Panc1 (cell line): ENCODE data around the gene TBCK.

Experiments used
- POLR2AphosphoS5 ChIP-seq: IDR thresholded peaks from 2 replicates; pipeline ENCODE4 v1.6.1; 2012; ENCODE audit warnings: mild to moderate bottlenecking, low read depth, low read length, moderate library complexity
- REST ChIP-seq, 2 experiments: IDR thresholded peaks; 2 replicates each; pipeline ENCODE4 v1.6.1; 2011 to 2012; ENCODE audit warnings: low read depth in 2 of 2, control low read depth in 1 of 2, low read length in 1 of 2, mild to moderate bottlenecking in 1 of 2, moderate library complexity in 1 of 2; ENCODE audit not compliant: insufficient read depth in 1 of 2
- SIN3A ChIP-seq: IDR thresholded peaks from 2 replicates; pipeline ENCODE4 v1.6.1; 2012; ENCODE audit warnings: low read depth, mild to moderate bottlenecking, low read length, moderate library complexity, borderline replicate concordance; ENCODE audit not compliant: insufficient read depth
- TCF7L2 ChIP-seq: IDR thresholded peaks from 2 replicates; pipeline ENCODE4 v1.6.1; 2011; ENCODE audit warnings: mild to moderate bottlenecking, low read depth, low read length, inconsistent platforms
- TF ChIP-seq, protein P1 (sequence below): fragments of 450-650 bp; IDR thresholded peaks from 2 replicates; pipeline ENCODE4 v1.5.1; 2017; ENCODE audit warnings: mild to moderate bottlenecking

DNA sequence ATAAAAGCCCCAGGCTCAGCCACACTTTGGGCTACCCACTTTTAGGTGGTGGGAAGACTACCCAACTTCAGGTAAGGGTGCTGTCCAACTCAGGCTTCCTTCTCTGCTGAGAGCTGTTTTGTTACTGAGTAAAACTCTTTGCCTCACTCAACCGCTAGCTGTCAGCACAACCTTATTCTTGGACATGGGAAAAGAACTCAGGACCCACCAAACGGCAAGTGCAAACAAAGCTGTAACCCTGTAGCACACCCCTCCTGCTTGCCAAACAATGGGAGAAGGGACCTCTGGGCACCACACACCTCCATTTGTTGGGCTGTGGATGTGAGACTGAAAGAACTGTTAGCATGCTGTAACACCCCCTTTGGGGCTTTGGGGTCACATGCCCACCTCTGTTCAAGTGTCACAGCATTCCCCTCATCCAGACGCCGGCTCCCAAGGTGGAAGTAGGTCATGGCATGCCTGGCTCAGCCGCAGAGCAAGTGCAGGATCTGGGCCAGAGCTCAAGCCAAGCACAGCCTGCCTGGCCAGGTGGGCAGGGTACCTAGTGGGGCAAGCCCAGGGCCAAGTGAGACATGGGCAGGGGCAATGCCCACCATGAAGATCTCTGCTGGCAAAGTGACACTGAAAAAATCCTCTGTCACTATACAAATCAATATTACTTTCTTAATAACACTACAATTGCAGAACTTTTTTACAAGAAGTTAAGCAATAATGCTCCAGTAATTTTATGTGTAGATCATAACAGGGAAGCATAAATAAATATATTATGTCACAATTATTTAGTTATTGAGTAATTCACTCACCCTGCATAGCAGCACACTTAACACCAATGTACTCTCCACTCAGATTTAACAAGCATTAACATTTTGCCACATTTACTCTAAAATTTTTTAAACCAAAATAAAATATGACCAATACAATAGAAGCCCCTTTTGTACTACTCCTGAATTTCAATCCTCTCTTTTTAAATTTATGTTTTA, 107.2 kb downstream of the TBCK start:
- TF ChIP-seq, protein P1, sequence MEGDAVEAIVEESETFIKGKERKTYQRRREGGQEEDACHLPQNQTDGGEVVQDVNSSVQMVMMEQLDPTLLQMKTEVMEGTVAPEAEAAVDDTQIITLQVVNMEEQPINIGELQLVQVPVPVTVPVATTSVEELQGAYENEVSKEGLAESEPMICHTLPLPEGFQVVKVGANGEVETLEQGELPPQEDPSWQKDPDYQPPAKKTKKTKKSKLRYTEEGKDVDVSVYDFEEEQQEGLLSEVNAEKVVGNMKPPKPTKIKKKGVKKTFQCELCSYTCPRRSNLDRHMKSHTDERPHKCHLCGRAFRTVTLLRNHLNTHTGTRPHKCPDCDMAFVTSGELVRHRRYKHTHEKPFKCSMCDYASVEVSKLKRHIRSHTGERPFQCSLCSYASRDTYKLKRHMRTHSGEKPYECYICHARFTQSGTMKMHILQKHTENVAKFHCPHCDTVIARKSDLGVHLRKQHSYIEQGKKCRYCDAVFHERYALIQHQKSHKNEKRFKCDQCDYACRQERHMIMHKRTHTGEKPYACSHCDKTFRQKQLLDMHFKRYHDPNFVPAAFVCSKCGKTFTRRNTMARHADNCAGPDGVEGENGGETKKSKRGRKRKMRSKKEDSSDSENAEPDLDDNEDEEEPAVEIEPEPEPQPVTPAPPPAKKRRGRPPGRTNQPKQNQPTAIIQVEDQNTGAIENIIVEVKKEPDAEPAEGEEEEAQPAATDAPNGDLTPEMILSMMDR, result no peak
- no peak for TF ChIP-seq POLR2AphosphoS5
- no peak for TF ChIP-seq TCF7L2
- TF ChIP-seq SIN3A, result no peak
- TF ChIP-seq REST (IDR thresholded peaks at IDR 0.05; ENCODE audit: insufficient read depth in 1 of 2, low read depth in 2 of 2, low read length in 1 of 2), result no peak
